ENCODE data around the gene BMPR1B. TPM values are rescaled to one million over a fixed set of nuclear protein-coding genes. Genes with fewer than 3 reads are reported as not detected.

The BMPR1B gene
- total and polyA plus RNA-seq, 2 donors (not counting 1 experiment from before 2014, with no cell fraction given) = not detected

- no peak for DNase-seq
- no peak overlapping the region for H3K27ac Mint-ChIP-seq
- H3K9me3 Mint-ChIP-seq (ENCODE audit: insufficient read depth) = no peaks in the 10 kb centered on the region
These were observed 68.5 kb downstream of the BMPR1B start for GRCh38 chr4:94826206-94826605.

GRCh38 chr4:94827481-94828110 lies 69.8 kb downstream of the BMPR1B start:
- Histone ChIP-seq H3K79me2 (ENCODE audit: control insufficient read depth, insufficient read depth, low read length) (no peaks in the 10 kb centered on the region), H3K27ac (ENCODE audit: low read length in 2 of 2) (no peak overlapping the region), H3K4me3 (ENCODE audit: control extremely low read depth in 1 of 5, extremely low read depth in 1 of 5, insufficient read depth in 1 of 5, low read depth in 2 of 5, low read length in 4 of 5) (no peak overlapping the region), H3K9ac (ENCODE audit: low read length) (no peak overlapping the region), H3K36me3 (replicated peaks in 1 of 2; ENCODE audit: control extremely low read depth in 1 of 2, control insufficient read depth in 1 of 2, extremely low read depth in 1 of 2, insufficient read depth in 2 of 2, low read length in 1 of 2) (no peaks in the 10 kb centered on the region), H4K20me1 (ENCODE audit: control insufficient read depth, insufficient read depth, low read length, poor library complexity, severe bottlenecking) (no peaks in the 10 kb centered on the region), H3K4me1 (ENCODE audit: control insufficient read depth in 2 of 2, insufficient read depth in 2 of 2, low read length in 2 of 2) (no peaks in the 10 kb centered on the region), H3K4me2 (replicated peaks; ENCODE audit: low read depth, low read length, poor library complexity, severe bottlenecking) (no peak overlapping the region), H2AFZ (ENCODE audit: insufficient read depth, low read depth, low read length, poor library complexity, severe bottlenecking) (no peak overlapping the region), H3K27me3 (replicated peaks in 1 of 4; ENCODE audit: control extremely low read depth in 1 of 4, control insufficient read depth in 3 of 4, insufficient read depth in 4 of 4, low read length in 3 of 4) (no peaks in the 10 kb centered on the region), H3K9me3 (ENCODE audit: control extremely low read depth in 1 of 3, control insufficient read depth in 2 of 3, insufficient read depth in 1 of 3, low read length in 2 of 3) (no peaks in the 10 kb centered on the region)
- DNase-seq (no peak), ATAC-seq (ENCODE audit: low read depth) (no peak)
- intact Hi-C loops (cut with micrococcal nuclease) = no loop called here
- Mint-ChIP-seq H3K27ac (no peak overlapping the region), H3K4me3 (no peak overlapping the region), H3K27me3 (no peaks in the 10 kb centered on the region), H3K9me3 (ENCODE audit: insufficient read depth) (no peaks in the 10 kb centered on the region), H3K4me1 (no peaks in the 10 kb centered on the region)
- CTCF ChIA-PET = no interaction called here
- WGBS (ENCODE audit: insufficient coverage) = no CpG with 5 or more reads among the region's 5 CpGs
- TF ChIP-seq EZH2 (IDR thresholded peaks at IDR 0.05; ENCODE audit: borderline replicate concordance, insufficient read depth, low read depth, low read length, poor library complexity, severe bottlenecking) = no peak
- no peak for TF ChIP-seq CTCF (IDR thresholded peaks at IDR 0.05)
- POLR2A ChIA-PET = no interaction called here

More at GRCh38 chr4:94826206-94826605, 68.5 kb downstream of the BMPR1B start:
- Histone ChIP-seq H3K9me3 (ENCODE audit: control extremely low read depth in 1 of 3, control insufficient read depth in 2 of 3, insufficient read depth in 1 of 3, low read length in 2 of 3) (no peaks in the 10 kb centered on the region), H3K4me3 (ENCODE audit: control extremely low read depth in 1 of 5, extremely low read depth in 1 of 5, insufficient read depth in 1 of 5, low read depth in 2 of 5, low read length in 4 of 5) (no peak overlapping the region), H3K4me2 (replicated peaks; ENCODE audit: low read depth, low read length, poor library complexity, severe bottlenecking) (no peak overlapping the region), H4K20me1 (ENCODE audit: control insufficient read depth, insufficient read depth, low read length, poor library complexity, severe bottlenecking) (no peaks in the 10 kb centered on the region), H3K9ac (ENCODE audit: low read length) (no peak overlapping the region), H3K36me3 (replicated peaks in 1 of 2; ENCODE audit: control extremely low read depth in 1 of 2, control insufficient read depth in 1 of 2, extremely low read depth in 1 of 2, insufficient read depth in 2 of 2, low read length in 1 of 2) (no peaks in the 10 kb centered on the region), H3K79me2 (ENCODE audit: control insufficient read depth, insufficient read depth, low read length) (no peaks in the 10 kb centered on the region), H2AFZ (ENCODE audit: insufficient read depth, low read depth, low read length, poor library complexity, severe bottlenecking) (no peak overlapping the region), H3K4me1 (ENCODE audit: control insufficient read depth in 2 of 2, insufficient read depth in 2 of 2, low read length in 2 of 2) (no peaks in the 10 kb centered on the region), H3K27ac (ENCODE audit: low read length in 2 of 2) (no peak overlapping the region), H3K27me3 (replicated peaks in 1 of 4; ENCODE audit: control extremely low read depth in 1 of 4, control insufficient read depth in 3 of 4, insufficient read depth in 4 of 4, low read length in 3 of 4) (no peaks in the 10 kb centered on the region)
- TF ChIP-seq EZH2 (IDR thresholded peaks at IDR 0.05; ENCODE audit: borderline replicate concordance, insufficient read depth, low read depth, low read length, poor library complexity, severe bottlenecking) (no peak), CTCF (IDR thresholded peaks at IDR 0.05) (no peak)
- no peaks in the 10 kb centered on the region for H3K27me3 Mint-ChIP-seq
- intact Hi-C loops (cut with micrococcal nuclease) = no loop called here
- H3K4me3 Mint-ChIP-seq = no peak overlapping the region
- ChIA-PET CTCF (no interaction called here), POLR2A (no interaction called here)
- no peaks in the 10 kb centered on the region for H3K4me1 Mint-ChIP-seq
- no peak for ATAC-seq (ENCODE audit: low read depth)
- 0% methylated on average over 2 of the region's 5 CpGs for WGBS (ENCODE audit: insufficient coverage)
